ENCODE measurements around the gene ARHGAP32.

DNA sequence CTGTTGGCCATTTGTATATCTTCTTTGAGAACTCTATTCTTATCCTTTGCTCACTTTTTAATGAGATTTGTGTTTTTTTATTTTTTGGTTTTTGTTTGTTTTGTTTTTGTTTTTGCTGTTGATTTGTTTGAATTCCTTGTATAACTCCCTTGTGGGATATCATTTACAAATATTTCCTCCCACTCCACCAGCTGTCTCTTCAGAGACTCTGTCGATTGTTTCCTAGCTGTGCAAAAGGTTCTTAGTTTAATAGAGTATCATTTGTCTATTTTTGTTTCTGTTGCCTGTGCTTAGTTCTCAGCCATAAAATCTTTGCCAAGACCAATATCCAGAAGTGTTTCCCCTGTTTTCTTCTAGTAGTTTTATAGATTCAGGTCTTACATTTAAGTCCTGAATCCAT lies 82.4 kb downstream of the ARHGAP32 start:
- TF ChIP-seq, protein P1, sequence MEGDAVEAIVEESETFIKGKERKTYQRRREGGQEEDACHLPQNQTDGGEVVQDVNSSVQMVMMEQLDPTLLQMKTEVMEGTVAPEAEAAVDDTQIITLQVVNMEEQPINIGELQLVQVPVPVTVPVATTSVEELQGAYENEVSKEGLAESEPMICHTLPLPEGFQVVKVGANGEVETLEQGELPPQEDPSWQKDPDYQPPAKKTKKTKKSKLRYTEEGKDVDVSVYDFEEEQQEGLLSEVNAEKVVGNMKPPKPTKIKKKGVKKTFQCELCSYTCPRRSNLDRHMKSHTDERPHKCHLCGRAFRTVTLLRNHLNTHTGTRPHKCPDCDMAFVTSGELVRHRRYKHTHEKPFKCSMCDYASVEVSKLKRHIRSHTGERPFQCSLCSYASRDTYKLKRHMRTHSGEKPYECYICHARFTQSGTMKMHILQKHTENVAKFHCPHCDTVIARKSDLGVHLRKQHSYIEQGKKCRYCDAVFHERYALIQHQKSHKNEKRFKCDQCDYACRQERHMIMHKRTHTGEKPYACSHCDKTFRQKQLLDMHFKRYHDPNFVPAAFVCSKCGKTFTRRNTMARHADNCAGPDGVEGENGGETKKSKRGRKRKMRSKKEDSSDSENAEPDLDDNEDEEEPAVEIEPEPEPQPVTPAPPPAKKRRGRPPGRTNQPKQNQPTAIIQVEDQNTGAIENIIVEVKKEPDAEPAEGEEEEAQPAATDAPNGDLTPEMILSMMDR (conservative IDR thresholded peaks at IDR 0.05 in 1 of 2, IDR thresholded peaks at IDR 0.05 in 1 of 2; ENCODE audit: low read depth in 1 of 2, low read length in 2 of 2) = no peak
- no peak for TF ChIP-seq EZH2 (IDR thresholded peaks at IDR 0.05; ENCODE audit: low read length, missing control alignments)

Measured in fibroblast of lung (primary cell).